HG03139 (cell line): Measurements from ENCODE around the gene ELL2.
A peak's percentile ranks its signal among the peaks of the same experiment; 100 is the strongest.

ENCODE experiments used
- ATAC-seq: cut with Tn5 transposase; IDR thresholded peaks from one replicate; pipeline ENCODE4 v1.9.1; 2021; ENCODE audit not compliant: unreplicated experiment

ELL2 gene

DNA sequence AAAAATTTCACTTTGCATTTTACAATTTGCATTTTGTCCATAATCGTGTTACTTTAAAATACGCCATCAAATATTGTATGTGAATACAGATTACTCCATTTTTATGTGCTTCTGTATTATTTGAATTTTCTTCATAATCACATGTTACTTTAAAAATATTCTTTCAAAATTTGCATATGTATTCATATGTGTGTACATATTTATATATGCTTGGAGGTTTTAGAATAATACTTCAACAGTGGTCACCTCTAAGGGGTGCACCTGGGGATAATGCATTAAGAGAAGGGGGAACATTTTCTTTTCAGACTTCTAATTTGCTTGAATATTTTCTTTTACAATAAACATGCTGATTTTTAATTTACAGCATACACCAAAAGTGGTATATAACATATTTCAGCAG is 21.9 kb upstream of the ELL2 start:
- ATAC-seq: no peak

DNA sequence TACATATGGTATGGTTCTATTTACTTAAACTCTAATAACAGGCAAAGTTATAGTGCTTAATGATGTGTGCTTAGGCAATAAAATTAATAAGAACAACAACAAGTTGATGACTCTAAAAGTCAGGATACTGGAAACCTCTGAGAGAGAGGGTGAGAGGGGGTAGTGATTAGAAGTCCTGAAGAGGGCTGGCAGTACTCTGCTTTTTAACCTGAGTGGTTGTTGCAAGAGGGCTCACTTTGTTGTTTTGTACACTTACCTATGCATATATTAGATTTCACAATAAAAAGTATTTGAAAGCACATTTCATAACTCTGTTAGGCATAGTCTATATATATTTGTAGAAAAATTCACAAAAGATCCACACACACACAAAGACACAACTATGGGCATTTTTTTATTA is 21.4 kb upstream of the ELL2 start:
- no peak for ATAC-seq

DNA sequence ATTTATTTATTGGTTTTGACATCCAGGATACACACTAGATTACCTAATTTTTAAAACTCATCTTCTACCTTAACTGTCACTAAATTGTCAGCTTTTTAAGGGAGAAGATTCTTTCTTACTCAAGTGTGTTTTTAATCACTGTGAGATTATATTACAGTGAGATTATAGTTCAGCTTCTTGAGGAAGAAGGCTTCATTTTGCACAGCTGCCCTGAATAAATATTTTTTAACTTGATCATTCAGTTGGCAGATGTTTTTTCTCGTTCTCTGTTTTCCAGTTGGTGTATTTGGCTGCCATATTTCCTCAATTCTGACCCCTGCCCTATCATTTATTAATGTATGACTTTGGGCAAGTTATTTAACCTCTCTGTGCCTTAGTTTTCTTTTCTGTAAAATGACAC is 15.0 kb upstream of the ELL2 start:
- ATAC-seq: no peak

DNA sequence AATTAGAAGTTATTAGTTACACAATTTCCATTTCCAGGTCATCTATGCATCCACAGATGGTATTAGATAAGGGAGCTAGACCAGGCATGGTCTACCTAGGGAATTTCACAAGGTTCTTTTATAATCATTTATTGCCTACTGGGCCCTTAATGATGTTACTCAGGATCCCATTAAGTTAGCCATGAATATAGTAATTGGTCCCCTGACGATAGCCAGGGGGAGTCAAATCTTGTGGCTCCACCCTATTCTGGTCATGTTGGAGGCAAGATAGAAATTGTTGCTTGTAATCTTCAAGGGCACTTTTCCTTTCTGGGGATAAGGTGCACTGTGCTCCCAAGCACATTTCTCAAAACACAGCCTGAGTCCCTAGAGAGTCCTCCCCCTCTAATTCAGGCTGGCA is 14.1 kb upstream of the ELL2 start:
- ATAC-seq: no peak

DNA sequence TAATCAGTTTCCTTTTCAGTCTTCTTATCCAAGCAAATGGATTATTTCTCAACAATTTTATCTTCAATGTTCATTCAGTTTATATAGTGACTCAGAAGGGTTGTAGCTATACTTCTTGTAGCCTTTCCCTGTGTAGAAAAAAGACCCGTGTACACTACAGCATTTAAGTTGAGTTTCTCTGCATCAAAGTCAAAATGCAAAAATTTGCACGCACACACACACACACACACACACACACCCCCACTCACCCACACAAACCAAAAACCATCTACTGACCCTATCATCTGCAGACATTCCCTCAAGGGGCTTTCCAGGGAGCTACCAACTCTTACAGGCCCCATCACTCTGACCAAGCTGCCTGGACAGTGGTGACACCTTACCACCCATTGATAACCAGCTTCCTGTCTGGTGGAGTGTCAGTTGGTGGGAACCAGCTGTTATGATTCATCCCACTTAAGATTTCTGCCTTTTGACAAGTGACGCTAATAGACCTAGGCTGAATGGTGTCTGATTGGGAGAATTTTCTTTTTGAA is 12.2 kb upstream of the ELL2 start:
- ATAC-seq: peak; percentile 70

GRCh38 chr5:95972196-95972595 is 10.5 kb upstream of the ELL2 start:
- ATAC-seq: no peak

DNA sequence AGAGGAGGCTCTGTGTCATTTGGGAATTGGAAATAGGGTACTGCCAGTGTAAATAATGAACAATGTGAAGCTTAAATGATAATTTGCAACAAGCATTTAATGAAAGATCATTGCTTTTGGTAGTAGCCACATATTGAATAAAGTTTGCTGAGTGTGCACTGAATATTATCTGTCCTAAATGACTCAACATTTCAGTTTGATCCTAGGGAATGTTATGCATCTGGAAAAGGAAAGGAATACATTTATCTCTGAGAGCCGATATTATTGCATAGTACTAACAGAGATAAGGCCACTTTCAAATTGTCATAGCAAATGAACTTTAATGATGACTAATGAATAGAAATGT is 8.7 kb upstream of the ELL2 start:
- ATAC-seq: no peak

DNA sequence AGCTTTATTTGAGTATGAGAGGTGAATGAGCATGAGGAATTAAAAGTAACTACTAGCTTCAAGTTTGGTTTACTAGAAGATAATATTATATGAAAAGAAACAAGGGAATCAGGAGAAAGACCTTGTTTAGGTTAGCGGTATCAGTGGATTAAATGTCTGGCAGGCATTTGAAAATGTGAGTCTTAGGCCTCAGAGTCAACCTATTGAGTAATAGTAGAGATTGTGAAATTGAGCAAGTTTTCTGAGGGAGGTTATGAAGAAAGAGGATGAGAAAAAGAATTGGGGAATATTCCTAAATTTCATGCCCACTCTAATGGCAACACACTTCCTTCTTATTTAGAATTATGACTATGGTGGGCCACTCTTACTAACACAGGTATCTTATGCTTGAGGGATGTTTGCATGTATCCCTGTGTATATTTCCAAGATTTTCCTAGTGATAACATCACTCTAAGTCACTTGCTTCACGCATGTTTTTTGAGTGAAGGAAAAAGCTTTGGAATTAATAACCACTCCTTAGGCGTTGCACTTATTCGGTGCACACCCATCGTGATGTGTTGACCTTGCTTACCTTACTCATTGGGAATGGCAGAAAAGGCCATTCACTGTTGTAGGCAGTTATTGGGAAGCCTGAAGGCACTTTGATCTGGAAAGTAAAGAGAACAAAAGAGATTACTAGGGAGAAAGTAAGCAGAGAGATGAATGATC is 8.2 kb upstream of the ELL2 start:
- ATAC-seq: no peak

GRCh38 chr5:95969055-95969454 is 7.4 kb upstream of the ELL2 start:
- ATAC-seq: no peak

DNA sequence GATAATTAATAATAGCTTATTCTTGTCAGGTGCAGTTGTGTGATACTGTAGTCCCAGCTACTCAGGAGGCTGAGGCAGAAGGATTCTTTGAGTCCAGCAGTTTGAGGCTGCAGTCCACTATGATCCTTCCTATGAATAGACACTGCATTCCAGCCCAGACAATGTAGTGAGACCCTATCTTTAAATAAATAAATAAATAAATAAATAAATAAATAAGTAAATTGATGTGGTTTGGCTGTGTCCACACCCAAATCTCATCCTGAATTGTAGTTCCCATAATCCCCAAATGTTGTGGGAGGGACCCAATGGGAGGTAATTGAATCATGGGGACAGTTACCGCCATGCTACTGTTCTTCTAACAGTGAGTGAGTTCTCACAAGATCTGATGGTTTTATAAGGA is 5.6 kb upstream of the ELL2 start:
- no peak for ATAC-seq

DNA sequence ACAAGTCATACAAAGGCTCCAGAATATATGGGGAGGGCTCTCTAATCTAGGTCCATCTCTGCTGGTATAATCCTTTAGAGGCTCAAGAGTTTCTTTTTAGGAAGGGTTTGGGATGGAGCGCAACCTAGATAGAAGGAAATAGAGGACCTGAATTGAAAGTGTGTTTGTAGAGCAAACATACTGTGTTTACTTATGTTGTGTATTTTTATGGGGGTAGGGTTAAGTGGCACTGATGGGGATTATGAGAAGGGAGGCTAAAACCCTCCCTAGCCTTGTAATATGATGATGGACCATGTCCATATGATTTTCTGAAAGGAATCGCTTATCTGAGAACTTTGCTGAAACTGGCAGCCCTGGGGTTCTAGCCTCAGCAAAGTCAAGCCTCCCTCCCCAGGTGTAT is 4.4 kb upstream of the ELL2 start:
- no peak for ATAC-seq

- ATAC-seq: no peak
Measured at GRCh38 chr5:95963650-95964410, 2.2 kb upstream of the ELL2 start.

GRCh38 chr5:95962785-95963184 is 1.1 kb upstream of the ELL2 start:
- ATAC-seq: no peak

GRCh38 chr5:95962475-95962773 is 773 bp upstream of the ELL2 start:
- ATAC-seq: no peak

- peak; percentile 54 for ATAC-seq
Measured at GRCh38 chr5:95960667-95961616, 709 bp downstream of the ELL2 start.

GRCh38 chr5:95959888-95960666 is 1.6 kb downstream of the ELL2 start:
- no peak for ATAC-seq

- no peak for ATAC-seq
Measured at GRCh38 chr5:95959051-95959887, 2.4 kb downstream of the ELL2 start.

DNA sequence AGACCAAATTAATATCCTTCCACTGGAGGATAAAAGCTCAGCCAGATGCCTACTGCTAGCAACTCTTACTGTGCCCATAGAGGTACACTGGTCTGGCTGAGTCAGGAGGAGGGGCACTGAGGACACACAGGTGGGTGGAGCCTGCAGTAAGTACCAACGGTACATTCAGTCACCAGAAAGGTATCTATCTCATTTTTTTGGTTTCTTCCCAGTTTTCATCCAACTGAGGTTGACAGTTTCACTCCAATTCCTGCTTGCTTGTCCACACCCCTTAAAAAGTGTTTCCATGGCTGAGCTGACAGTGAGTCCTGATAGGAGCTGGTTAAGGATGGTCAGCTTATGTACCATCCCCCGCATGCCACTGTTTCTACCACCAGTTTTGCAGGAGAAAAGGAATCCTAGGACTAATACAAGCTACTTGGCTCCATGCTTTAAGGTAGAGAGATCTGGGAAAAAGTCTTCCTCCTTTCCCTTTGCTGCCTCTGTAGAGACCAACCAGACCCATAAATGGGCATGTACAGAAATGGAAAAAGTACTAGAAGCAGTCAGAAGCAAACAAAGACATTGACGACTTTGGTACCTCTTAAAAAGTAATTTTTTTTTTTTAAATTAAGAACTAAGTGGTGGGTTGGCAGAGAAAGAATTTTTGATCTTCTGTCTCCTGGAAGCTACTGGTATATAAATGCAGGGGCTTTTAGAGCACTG is 3.2 kb downstream of the ELL2 start:
- no peak for ATAC-seq

DNA sequence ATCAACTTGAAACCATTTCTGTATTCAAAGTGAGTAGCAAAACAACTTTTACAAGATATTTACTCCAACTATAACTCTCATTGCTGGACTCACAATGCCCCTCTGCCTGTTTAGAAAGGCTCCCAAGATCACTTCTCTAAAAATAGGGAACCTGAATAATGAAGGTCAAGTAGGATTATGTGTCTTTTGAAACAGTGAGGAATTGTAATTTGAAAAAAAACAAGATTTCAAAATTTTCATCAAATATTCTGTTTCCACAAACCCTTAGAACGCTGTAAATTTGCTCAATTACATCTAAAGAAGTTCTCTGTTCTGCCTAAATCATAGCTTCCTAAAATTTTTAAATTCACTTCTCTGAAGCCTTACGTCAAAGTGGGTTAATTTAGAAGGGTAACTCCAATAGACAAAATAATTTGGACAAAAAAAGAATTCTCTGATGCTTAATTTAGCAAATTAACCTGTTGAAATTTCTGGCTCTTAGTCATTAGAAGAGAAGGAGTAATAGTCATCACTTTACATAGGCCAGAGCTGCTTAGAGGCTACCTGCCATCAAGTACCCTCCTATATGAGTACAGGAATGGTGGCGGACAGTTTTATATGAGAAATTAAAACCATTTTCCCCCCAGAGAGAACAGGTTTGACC is 4.0 kb downstream of the ELL2 start:
- ATAC-seq: no peak
